BJ (cell line): ENCODE measurements around the gene MAN2A1. TPM values are rescaled to one million over a fixed set of nuclear protein-coding genes. Genes with fewer than 3 reads are reported as not detected.

Experiments used
- CTCF ChIA-PET: fragments of 350-600 bp; formaldehyde crosslinking; extraction: SDS; loops from one replicate; lab custom pipeline; 2021; ENCODE audit warnings: antibody characterized with exemption, inconsistent platforms; lab: Yijun Ruan, JAX
- POLR2A ChIA-PET: fragments of 300-600 bp; sonication (Branson Sonifier 250); formaldehyde crosslinking; extraction: SDS; loops from one replicate; lab custom pipeline; 2021; ENCODE audit warnings: antibody characterized with exemption; lab: Charles Lee
- DNase-seq: peaks from one replicate; pipeline ENCODE4 v3.0.0-alpha.2; 2011; ENCODE audit warnings: low read depth
- H3K27me3 ChIP-seq: 2 replicates; pipeline ENCODE4 v1.6.0; 2011; ENCODE audit warnings: low read length; ENCODE audit not compliant: control insufficient read depth, insufficient read depth
- H3K36me3 ChIP-seq: 2 replicates; pipeline ENCODE4 v1.5.1; 2011; ENCODE audit warnings: low read length; ENCODE audit not compliant: control insufficient read depth, insufficient read depth
- H3K4me3 ChIP-seq: 2 replicates; pipeline ENCODE4 v1.5.1; 2011; ENCODE audit warnings: low read depth, mild to moderate bottlenecking, control low read depth, low read length
- polyA plus RNA-seq: library from polyadenylated mRNA; depleted of rRNA; stranded (reverse); fragments of >200 nt; gene quantifications from 2 replicates; pipeline ENCODE4 v1.2.3, GENCODE V29; 2011
- TF ChIP-seq, protein P1 (sequence below): IDR thresholded peaks from 2 replicates; pipeline ENCODE4 v1.5.1; 2011; ENCODE audit warnings: low read depth, mild to moderate bottlenecking, control low read depth, inconsistent platforms, low read length, moderate library complexity; ENCODE audit not compliant: insufficient read depth

The MAN2A1 gene
- polyA plus RNA-seq, 1 experiment, result 18.4 TPM

DNA sequence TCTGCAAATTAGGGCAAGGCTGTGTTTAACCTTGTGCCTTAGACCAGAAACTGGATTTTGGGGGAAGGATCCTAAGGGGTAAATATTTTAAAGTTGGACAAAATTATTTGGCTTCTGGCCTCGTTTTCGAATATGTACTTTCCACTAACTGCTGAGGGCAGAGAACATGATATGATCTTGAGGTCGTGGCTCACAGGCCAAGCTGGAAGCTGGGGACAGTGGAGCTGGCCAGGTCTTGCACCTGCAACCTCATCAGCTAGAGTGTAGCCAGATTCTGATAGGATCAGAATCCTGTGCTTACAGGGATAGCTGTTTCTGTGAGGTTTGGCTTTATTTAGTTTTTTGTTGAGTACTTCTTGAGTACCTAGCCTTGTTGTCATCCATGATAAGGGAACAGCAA, 24.9 kb downstream of the MAN2A1 start:
- TF ChIP-seq, protein P1, sequence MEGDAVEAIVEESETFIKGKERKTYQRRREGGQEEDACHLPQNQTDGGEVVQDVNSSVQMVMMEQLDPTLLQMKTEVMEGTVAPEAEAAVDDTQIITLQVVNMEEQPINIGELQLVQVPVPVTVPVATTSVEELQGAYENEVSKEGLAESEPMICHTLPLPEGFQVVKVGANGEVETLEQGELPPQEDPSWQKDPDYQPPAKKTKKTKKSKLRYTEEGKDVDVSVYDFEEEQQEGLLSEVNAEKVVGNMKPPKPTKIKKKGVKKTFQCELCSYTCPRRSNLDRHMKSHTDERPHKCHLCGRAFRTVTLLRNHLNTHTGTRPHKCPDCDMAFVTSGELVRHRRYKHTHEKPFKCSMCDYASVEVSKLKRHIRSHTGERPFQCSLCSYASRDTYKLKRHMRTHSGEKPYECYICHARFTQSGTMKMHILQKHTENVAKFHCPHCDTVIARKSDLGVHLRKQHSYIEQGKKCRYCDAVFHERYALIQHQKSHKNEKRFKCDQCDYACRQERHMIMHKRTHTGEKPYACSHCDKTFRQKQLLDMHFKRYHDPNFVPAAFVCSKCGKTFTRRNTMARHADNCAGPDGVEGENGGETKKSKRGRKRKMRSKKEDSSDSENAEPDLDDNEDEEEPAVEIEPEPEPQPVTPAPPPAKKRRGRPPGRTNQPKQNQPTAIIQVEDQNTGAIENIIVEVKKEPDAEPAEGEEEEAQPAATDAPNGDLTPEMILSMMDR, result no peak
- Histone ChIP-seq H3K4me3 (no peak overlapping the region), H3K27me3 (no peaks in the 10 kb centered on the region), H3K36me3 (no peaks in the 10 kb centered on the region)
- CTCF ChIA-PET, result interaction anchor here (1.0 to 1.5 kb wide), 2 partner anchors 10 to 24 kb away, joined by 3 to 4 read pairs; no protein-coding TSS in a partner anchor
- POLR2A ChIA-PET, result no interaction called here
- no peak for DNase-seq

GRCh38 chr5:109718216-109718615, 28.5 kb downstream of the MAN2A1 start:
- no peak for DNase-seq
- POLR2A ChIA-PET, result interaction anchor here (0.6 kb wide), 1 partner anchor 324 kb away, joined by 3 read pairs; no protein-coding TSS in a partner anchor
- Histone ChIP-seq H3K36me3 (no peaks in the 10 kb centered on the region), H3K27me3 (no peaks in the 10 kb centered on the region), H3K4me3 (no peak overlapping the region)
- TF ChIP-seq, protein P1, result no peak
- CTCF ChIA-PET, result interaction anchor here (0.6 kb wide), 1 partner anchor 624 kb away, joined by 4 read pairs; no protein-coding TSS in a partner anchor

- no peak for DNase-seq
- no peaks in the 10 kb centered on the region for H3K27me3 ChIP-seq
- TF ChIP-seq, protein P1, result no peak
- POLR2A ChIA-PET, result interaction anchor here (0.6 kb wide), 1 partner anchor 324 kb away, joined by 3 read pairs; no protein-coding TSS in a partner anchor
- no peaks in the 10 kb centered on the region for H3K36me3 ChIP-seq
- CTCF ChIA-PET, result interaction anchor here (0.6 kb wide), 1 partner anchor 624 kb away, joined by 4 read pairs; no protein-coding TSS in a partner anchor
- H3K4me3 ChIP-seq, result no peak overlapping the region
Observed at GRCh38 chr5:109718632-109719031, 28.9 kb downstream of the MAN2A1 start.

DNA sequence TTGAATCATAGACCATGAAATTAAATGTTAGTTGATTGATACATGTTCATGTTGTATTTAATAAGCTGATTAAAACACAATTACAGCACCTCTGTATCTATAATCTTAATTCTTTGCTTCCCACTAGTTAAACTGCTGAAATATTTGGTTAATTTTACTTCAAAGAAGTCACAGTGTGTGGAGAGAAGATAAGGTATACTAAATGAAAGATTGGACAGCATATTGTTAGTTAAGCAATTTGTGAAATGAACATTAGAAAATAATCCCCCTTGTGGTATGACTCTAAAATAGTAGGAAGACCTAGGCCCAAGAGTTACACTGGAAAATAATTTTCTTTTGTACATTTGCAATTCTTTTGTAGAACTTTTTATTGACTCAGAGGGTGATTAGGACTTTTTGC, 30.3 kb downstream of the MAN2A1 start:
- no peak for DNase-seq
- Histone ChIP-seq H3K4me3 (no peak overlapping the region), H3K27me3 (no peaks in the 10 kb centered on the region), H3K36me3 (no peaks in the 10 kb centered on the region)
- POLR2A ChIA-PET, result no interaction called here
- TF ChIP-seq, protein P1, result no peak
- CTCF ChIA-PET, result no interaction called here

GRCh38 chr5:109721741-109722140, 32.0 kb downstream of the MAN2A1 start:
- CTCF ChIA-PET, result interaction anchor here (1.4 kb wide), 1 partner anchor 15 kb away, joined by 3 read pairs; no protein-coding TSS in a partner anchor
- TF ChIP-seq, protein P1, result no peak
- no peaks in the 10 kb centered on the region for H3K27me3 ChIP-seq
- POLR2A ChIA-PET, result no interaction called here
- no peak for DNase-seq
- H3K4me3 ChIP-seq, result no peak overlapping the region
- no peaks in the 10 kb centered on the region for H3K36me3 ChIP-seq
